Measurements from ENCODE around the gene INPP5F.

The INPP5F gene

DNA sequence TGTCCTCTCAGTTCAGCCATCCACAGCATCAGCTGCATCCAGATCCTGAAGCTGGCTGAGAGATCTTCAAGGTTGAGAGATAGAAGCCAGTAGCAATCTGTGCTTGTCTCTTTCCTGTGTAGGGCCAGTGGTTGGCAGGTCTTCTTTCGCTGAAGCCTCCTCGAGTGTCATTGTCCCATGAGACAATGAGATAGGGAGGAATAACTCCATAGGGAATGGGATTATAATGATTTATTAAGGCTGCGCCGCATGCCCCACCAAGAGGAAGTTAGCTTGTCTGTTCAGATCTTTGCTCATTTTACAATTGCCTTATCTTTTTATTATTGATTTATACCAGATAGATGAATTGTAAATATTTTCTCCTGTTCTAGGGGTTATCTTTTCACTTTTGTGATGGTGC is 85.3 kb downstream of the INPP5F start:
- in situ Hi-C loops (cut with MboI; ENCODE audit: low sequenced_read_pairs, unreplicated experiment), result no loop called here
- TF ChIP-seq, protein P1, sequence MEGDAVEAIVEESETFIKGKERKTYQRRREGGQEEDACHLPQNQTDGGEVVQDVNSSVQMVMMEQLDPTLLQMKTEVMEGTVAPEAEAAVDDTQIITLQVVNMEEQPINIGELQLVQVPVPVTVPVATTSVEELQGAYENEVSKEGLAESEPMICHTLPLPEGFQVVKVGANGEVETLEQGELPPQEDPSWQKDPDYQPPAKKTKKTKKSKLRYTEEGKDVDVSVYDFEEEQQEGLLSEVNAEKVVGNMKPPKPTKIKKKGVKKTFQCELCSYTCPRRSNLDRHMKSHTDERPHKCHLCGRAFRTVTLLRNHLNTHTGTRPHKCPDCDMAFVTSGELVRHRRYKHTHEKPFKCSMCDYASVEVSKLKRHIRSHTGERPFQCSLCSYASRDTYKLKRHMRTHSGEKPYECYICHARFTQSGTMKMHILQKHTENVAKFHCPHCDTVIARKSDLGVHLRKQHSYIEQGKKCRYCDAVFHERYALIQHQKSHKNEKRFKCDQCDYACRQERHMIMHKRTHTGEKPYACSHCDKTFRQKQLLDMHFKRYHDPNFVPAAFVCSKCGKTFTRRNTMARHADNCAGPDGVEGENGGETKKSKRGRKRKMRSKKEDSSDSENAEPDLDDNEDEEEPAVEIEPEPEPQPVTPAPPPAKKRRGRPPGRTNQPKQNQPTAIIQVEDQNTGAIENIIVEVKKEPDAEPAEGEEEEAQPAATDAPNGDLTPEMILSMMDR (IDR thresholded peaks at IDR 0.05; ENCODE audit: borderline replicate concordance, control extremely low read depth, extremely low read depth, insufficient read depth, missing control alignments), result no peak
- DNase-seq (ENCODE audit: low spot score), result no peak

DNA sequence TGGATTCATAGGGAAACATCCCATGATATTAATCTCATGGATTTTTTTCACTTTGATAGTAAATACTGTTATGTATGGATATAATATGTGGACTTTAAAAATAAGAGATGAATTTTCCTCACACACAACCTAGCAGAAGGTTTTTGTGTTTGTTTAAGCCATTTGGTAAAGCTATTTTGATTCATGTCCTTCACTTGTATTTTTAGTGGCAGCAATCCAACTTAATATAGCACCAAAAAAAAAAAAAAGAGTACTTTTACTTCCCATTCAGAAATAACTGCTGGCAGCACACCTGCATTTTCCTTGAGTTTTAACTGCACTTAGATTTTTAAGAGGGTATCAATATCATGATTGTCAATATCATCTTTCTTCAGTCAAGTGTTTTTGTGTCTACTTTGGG is 86.8 kb downstream of the INPP5F start:
- TF ChIP-seq, protein P1 (IDR thresholded peaks at IDR 0.05; ENCODE audit: borderline replicate concordance, control extremely low read depth, extremely low read depth, insufficient read depth, missing control alignments), result no peak
- in situ Hi-C loops (cut with MboI; ENCODE audit: low sequenced_read_pairs, unreplicated experiment), result no loop called here
- no peak for DNase-seq (ENCODE audit: low spot score)

DNA sequence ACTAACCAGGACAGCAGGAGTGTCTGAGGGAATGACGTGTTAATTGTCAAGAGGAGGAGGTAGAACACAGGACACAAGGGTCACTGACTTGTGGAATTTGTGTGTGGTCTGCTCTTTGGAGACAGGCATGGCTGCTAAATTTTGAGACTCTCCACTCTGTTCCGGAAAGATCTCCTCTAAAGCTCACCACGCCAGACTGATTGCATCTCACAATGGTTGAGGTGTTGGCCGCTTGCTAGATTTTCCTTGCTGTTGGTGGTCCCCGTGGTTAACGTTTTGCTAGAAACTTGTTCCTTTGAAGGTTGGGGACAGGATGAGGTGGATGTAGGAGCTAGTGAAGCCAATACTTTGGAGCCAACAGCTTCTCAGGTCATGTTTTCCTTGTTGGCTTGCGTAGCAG is 89.8 kb downstream of the INPP5F start:
- in situ Hi-C loops (cut with MboI; ENCODE audit: low sequenced_read_pairs, unreplicated experiment), result no loop called here
- TF ChIP-seq, protein P1 (IDR thresholded peaks at IDR 0.05; ENCODE audit: borderline replicate concordance, control extremely low read depth, extremely low read depth, insufficient read depth, missing control alignments), result no peak
- no peak for DNase-seq (ENCODE audit: low spot score)

DNA sequence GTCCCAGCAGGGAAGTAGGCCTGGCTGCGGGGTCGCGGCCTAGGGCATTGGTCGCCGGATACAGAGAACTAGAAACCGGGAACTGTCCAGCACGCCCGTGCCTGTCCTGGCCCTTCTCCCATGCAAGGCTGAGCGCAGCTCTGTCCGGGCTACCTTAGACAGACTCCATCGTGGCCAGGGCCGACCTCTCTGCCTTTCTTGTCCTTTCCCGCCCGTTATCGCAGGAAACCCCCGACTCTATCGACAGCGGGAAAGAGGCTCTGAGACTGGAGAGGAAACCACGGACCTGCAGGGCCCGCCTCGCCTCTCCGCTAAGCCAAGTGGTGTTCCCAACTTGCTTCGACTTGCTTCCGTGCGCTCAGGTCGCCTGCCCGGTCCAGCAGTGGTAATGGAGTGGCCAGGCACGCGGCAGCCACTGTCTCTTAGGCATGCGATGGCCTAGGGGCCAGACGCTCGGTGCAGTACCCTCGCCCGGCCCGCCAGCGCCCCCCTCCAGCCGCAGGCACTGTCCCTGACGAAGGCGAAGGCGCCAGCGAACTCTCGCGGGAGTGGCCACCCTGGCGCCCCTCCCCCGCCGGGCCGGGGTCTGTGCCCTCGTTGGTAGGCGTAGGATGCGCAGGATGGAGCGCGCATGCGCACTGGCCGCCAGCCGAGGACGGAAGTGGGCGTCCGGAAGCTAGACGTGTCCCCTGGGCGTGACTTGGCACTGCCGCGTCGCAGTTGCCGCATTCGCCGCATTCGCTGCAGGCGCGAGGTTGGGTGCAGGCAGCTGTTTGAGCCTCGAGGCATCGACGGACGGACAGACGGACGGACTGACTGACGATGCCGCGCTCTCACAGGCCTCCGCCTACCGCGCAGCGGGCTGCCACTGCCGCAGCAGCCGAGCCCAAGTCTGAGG is 92.4 kb downstream of the INPP5F start:
- TF ChIP-seq, protein P1 (IDR thresholded peaks at IDR 0.05; ENCODE audit: borderline replicate concordance, control extremely low read depth, extremely low read depth, insufficient read depth, missing control alignments), result no peak
- no peak for DNase-seq (ENCODE audit: low spot score)
- in situ Hi-C loops (cut with MboI; ENCODE audit: low sequenced_read_pairs, unreplicated experiment), result no loop called here

DNA sequence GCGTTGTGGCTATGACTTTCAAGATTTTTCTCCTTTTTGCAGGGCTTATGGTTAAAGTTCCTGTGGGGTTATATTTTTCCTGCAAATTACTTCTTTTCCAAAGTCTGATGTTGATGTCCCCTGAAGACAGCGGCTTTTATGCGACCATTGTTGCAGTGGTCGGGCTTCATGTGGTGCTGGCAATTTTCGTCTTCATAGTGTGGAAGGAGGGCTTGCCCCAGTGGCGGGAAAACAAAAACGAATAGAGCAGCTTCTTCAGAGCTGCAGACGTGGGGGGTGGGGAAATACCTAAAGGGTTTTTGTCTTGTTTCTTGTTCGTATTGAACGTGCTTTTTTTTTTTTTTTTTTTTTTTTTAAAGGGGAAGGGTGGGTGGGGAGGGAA is 93.0 kb downstream of the INPP5F start:
- in situ Hi-C loops (cut with MboI; ENCODE audit: low sequenced_read_pairs, unreplicated experiment), result no loop called here
- TF ChIP-seq, protein P1 (IDR thresholded peaks at IDR 0.05; ENCODE audit: borderline replicate concordance, control extremely low read depth, extremely low read depth, insufficient read depth, missing control alignments), result no peak
- DNase-seq (ENCODE audit: low spot score), result no peak

DNA sequence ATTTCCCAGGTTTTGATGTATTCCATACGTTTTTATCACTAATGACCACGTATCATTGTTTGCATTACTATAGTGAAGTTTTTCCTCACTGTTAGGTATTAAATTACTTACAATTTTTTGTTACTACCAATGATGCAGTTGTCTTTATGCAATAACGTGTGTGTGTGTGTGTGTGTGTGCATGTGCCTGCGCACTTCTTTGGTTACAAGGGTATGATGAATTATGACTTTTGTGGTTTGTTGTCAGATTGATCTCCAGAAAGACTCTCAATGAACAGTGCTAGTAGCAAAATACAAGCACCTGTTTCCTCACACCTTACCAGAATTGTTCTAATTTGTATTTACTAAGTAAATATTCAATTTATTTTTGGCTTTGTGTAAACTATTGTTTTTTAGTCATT is 95.3 kb downstream of the INPP5F start:
- in situ Hi-C loops (cut with MboI; ENCODE audit: low sequenced_read_pairs, unreplicated experiment), result no loop called here
- TF ChIP-seq, protein P1 (IDR thresholded peaks at IDR 0.05; ENCODE audit: borderline replicate concordance, control extremely low read depth, extremely low read depth, insufficient read depth, missing control alignments), result no peak

More for the DNA sequence above, 95.3 kb downstream of the INPP5F start:
- no peak for DNase-seq (ENCODE audit: low spot score)
